Upper lobe of left lung (tissue), 4 donors: ENCODE results near the gene B3GNT3.

Experiments used
- CTCF ChIP-seq, 6 experiments: fragments of 450-650 bp in 4 of 6; fragments of 200-600 bp in 2 of 6; sonication (generic) in 2 of 6; IDR thresholded peaks; one replicate each; pipeline ENCODE4 v1.5.1; 2016 to 2019; ENCODE audit warnings: antibody characterized with exemption in 6 of 6
- POLR2A ChIP-seq, 4 donors: fragments of 450-650 bp; IDR thresholded peaks; one replicate each; pipeline ENCODE4 v1.5.1; 2016 to 2017; ENCODE audit warnings: antibody characterized with exemption in 4 of 4, mild to moderate bottlenecking in 2 of 4

GRCh38 chr19:17812099-17812498 is 17.2 kb downstream of the B3GNT3 start:
- TF ChIP-seq POLR2A (IDR thresholded peaks at IDR 0.05) (no peak), CTCF (IDR thresholded peaks at IDR 0.05) (no peak)
